GM12864 (cell line): ENCODE results near the gene EIF3K.

Experiments used
- DNase-seq: peaks from one replicate; pipeline ENCODE4 v3.0.0-alpha.2; 2011; ENCODE audit warnings: low read depth
- H3K4me3 ChIP-seq: 2 replicates; pipeline ENCODE4 v1.5.1; 2011; ENCODE audit warnings: mild to moderate bottlenecking, low read depth, low read length, control low read depth
- CTCF ChIP-seq: IDR thresholded peaks from 2 replicates; pipeline ENCODE4 v1.5.1; 2011; ENCODE audit warnings: low read depth, mild to moderate bottlenecking, moderate library complexity, low read length, control low read depth, inconsistent platforms; ENCODE audit errors: missing control alignments

Gene EIF3K

DNA sequence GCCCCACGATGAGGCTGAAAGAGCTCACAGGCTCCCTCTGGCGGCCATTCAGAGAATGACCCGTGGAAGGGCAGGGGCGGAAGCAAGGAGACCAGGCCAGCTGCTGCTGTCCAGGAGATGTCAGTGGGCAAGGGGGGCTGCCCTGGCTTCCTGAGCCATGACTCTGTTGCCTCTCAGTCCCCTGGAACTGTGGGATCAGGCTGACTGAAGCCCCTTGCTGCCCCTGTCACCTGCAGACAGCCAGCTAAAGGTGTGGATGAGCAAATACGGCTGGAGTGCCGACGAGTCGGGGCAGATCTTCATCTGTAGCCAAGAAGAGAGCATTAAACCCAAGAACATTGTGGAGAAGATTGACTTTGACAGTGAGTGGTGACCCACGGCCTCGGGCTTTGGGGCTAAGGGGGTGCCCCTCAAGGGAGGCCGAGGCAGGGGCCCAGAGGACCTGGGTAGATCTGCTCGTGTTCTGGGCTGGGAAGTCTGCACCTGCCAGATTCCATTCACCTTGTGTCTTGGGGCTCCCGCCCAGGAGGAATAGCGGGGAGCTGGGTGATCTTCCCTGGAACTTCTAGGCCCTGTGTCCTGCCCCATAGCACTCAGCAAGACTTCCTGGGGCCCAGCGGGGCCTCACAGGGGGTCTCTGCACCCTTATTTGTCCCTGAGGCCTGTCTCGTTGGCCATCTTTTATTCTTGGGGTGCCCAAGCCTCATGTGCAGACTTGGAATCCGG lies 15.9 kb downstream of the EIF3K start:
- peak; percentile 91 for TF ChIP-seq CTCF
- no peak overlapping the region for H3K4me3 ChIP-seq
- no peak for DNase-seq

GRCh38 chr19:38635483-38636399 lies 16.8 kb downstream of the EIF3K start:
- H3K4me3 ChIP-seq = no peak overlapping the region
- TF ChIP-seq CTCF = no peak
- no peak for DNase-seq

DNA sequence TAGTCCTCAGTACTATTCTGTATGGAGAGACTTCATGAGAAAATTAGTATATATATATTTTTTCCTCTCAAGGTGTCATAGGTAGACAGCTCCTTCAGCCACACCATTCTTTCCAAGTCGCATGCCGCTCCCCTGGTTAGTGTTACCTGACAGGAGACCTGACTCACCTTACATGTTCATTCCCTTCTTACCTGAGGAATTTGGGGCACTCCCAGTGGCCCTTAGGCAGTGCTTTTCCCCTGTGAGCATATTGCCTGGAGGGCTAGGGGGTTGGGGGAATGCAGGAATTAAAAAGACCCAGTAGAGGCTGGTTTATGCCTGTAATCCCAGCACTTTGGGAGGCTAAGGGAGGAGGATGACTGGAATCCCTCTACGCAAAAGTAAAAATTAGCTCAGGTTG lies 19.5 kb downstream of the EIF3K start:
- H3K4me3 ChIP-seq = no peak overlapping the region
- no peak for DNase-seq
- no peak for TF ChIP-seq CTCF

DNA sequence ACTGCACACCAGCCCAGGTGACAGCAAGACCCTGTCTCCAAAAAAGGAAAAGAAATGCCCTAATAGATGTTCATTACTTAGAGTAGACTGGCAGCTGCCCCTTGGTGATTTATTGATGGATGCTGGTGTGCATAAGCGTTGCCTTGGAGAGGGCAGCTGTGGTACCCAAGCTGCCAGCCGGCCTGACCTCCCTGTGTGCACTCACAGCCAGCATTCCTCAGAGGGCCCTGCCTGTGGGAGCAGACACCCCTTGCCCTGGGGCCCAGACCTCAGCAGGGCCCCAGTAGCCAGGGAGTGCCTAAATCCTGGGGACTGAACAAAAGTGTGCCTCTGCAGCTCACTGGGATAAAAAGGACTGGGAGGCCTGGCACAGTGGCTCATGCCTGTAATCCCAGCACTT lies 20.7 kb downstream of the EIF3K start:
- TF ChIP-seq CTCF = no peak
- H3K4me3 ChIP-seq = no peak overlapping the region
- DNase-seq = no peak

DNA sequence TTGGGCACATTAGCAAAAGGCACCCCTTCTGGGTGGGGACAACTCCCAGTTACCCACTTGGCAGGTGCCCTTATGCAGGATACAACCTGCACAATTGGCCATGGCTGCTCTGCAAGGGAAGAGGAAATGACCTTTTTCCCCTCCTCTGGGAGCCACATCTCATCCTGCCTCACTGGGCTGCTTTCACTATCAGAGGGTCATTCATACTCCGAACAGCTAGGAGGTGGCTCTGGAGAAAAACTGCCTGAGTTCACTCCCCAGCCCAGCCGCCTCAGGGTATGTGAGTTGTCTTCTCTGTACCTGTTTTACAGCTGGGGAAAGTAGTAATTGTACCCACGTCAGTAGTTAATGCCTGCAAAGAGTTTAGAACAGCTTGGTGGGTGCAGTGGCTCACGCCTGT lies 21.4 kb downstream of the EIF3K start:
- H3K4me3 ChIP-seq = no peak overlapping the region
- no peak for TF ChIP-seq CTCF
- no peak for DNase-seq

GRCh38 chr19:38642176-38642575 lies 23.2 kb downstream of the EIF3K start:
- no peak overlapping the region for H3K4me3 ChIP-seq
- TF ChIP-seq CTCF = no peak
- no peak for DNase-seq
